ENCODE results near the gene SMAD4.
A peak's percentile ranks its signal among the peaks of the same experiment; 100 is the strongest.
"Not testable (repeated sequence)": the region's sequence is repeated elsewhere in the genome, so short reads cannot be mapped to it uniquely, and the experiment has no call there.

SMAD4 gene

DNA sequence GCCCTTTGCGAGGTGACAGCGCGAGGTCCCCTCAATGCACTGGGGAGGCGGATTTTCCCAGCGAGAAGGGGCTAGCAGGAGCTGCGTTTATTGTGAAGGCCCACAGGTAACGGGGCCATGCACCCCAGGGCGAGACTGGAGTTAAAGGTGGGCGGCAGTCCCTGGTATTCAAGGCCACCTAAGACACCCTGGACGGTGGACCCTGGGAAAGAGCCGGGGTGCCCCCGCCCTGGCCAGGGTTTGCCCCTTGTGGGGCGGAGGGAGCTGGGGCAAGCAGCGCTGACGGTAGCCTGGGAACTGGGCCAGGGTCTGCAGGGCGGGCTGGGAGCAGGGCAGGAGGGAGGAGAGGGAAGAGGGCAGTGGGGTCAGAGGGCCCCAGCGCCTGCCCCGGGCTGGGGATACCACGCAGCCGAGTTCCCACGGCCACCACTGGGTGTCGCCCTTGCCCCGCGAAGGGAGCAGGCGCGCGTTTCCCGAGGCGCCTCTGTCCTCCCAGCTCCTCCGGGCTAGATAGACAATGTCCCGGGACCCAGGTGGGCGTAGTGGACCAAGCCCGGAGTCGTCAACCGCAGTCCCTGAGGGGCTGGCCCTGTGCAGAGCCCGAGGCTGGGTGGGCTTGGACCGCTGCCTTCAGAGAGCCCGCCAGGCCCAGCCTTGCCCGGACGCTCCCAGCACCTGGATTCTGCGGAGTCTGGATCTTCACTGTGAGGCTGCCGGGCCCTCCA is 80.2 kb downstream of the SMAD4 start:
- peak; percentile 52 to 61 for DNase-seq (ENCODE audit: low read depth in 2 of 2)

DNA sequence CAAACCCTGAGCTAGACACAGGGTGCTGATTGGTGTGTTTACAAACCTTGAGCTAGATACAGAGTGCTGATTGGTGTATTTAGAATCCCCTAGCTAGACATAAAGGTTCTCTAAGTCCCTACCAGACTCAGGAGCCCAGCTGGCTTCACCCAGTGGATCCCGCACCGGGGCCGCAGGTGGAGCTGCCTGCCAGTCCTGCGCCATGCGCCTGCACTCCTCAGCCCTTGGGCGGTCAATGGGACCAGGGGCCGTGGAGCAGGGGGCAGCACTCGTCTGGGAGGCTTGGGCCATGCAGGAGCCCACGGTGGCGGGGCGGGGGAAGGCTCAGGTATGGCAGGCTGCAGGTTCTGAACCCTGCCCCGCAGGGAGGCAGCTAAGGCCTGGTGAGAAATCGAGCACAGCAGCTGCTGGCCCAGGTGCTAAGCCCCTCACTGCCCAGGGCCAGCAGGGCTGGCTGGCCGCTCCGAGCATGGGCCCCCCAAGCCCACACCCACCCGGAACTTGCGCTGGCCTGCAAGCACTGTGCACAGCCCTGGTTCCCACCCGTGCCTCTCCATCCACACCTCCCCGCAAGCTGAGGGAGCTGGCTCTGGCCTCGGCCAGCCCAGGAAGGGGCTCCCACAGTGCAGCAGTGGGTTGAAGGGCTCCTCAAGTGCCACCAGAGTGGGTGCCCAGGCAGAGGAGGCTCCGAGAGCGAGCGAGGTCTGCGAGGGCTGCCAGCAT is 81.8 kb downstream of the SMAD4 start:
- not testable (repeated sequence) for DNase-seq (ENCODE audit: low read depth in 2 of 2)

DNA sequence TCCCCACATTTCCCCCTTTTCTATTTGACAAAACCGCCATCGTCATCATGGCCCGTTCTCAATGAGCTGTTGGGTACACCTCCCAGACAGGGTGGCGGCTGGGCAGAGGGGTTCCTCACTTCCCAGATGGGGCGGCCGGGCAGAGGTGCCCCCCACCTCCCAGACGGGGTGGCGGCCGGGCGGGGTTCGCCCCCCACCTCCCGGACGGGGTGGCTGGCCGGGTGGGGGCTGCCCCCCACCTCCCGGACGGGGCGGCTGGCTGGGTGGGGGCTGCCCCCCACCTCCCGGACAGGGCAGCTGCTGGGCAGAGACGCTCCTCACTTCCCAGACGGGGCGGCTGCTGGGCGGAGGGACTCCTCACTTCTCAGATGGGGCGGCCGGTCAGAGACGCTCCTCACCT is 87.0 kb downstream of the SMAD4 start:
- DNase-seq (ENCODE audit: low read depth in 2 of 2) = not testable (repeated sequence)

DNA sequence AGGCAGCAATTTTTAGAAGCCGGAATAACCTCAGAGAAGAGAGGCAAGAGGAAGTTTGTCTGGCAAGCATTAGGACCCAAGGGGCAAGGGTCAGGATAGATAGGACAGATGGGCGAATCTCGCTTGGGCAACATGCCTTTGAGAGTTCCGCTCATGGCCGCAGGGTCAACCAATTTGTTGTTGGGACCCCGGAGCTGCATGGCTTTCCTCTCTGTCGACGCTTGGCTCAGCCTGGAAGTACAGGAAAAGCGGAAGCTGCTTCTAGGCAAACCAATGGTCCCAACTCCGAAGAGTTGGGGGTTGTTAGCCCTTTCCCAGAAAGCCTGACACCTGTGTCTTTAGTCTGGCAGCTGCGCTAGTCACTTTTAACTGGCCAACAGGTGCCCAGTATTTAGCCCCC is 89.5 kb downstream of the SMAD4 start:
- not testable (repeated sequence) for DNase-seq (ENCODE audit: low read depth in 2 of 2)

DNA sequence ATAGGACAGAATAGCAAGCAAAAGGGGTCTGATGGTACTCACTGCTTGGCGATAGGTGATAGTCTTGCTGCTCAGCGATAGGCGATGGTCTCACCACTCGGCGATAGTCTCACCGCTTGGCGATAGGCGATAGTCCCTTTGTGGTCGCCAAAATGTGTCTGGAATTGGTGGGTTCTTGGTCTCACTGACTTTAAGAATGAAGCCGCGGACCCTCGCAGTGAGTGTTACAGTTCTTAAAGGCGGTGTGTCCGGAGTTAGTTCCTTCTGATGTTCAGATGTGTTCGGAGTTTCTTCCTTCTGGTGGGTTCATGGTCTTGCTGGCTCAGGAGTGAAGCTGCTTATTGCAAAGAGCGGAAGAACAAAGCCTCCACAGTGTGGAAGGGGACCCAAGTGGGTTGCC is 90.0 kb downstream of the SMAD4 start:
- not testable (repeated sequence) for DNase-seq (ENCODE audit: low read depth in 2 of 2)

DNA sequence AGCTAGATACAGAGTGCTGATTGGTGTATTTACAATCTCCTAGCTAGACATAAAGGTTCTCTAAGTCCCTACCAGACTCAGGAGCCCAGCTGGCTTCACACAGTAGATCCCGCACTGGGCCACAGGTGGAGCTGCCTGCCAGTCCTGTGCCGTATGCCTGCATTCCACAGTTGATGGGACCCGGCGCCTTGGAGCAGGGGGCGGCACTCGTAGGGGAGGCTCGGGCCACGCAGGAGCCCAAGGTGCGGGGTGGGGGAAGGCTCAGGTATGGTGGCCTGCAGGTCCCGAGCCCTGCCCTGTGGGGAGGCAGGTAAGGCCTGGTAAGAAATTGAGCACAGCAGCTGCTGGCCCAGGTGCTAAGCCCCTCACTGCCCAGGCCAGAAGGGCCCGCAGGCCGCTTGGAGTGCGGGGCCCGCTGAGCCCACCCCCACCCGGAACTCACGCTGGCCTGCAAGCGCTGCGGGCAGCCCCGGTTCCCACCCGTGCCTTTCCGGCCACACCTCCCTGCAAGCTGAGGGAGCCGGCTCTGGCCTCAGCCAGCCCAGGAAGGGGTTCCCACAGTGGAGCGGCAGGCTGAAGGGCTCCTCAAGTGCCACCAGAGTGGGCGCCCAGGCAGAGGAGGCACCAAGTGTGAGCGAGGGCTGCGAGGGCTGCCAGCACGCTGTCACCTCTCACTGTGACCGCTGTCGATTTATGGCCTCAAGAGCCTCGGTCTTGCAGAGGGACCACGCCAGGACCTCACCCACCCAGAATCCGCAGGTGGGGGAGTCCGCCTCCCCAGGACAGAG is 91.0 kb downstream of the SMAD4 start:
- DNase-seq (ENCODE audit: low read depth in 2 of 2) = no peak

DNA sequence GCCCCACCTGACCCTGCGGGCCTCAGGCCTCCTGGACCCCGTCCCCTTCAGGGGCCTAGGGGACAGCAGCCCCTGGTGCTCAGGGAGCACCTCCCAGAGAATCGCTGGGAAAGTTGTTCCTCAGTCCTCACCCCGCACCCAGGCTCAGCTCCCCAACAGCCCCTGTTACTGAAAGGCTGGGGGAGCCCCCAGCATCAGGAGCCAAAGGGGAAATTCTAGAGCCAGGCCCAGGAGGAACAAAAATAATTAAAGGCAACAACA is 91.5 kb downstream of the SMAD4 start:
- DNase-seq (ENCODE audit: low read depth in 2 of 2) = no peak

DNA sequence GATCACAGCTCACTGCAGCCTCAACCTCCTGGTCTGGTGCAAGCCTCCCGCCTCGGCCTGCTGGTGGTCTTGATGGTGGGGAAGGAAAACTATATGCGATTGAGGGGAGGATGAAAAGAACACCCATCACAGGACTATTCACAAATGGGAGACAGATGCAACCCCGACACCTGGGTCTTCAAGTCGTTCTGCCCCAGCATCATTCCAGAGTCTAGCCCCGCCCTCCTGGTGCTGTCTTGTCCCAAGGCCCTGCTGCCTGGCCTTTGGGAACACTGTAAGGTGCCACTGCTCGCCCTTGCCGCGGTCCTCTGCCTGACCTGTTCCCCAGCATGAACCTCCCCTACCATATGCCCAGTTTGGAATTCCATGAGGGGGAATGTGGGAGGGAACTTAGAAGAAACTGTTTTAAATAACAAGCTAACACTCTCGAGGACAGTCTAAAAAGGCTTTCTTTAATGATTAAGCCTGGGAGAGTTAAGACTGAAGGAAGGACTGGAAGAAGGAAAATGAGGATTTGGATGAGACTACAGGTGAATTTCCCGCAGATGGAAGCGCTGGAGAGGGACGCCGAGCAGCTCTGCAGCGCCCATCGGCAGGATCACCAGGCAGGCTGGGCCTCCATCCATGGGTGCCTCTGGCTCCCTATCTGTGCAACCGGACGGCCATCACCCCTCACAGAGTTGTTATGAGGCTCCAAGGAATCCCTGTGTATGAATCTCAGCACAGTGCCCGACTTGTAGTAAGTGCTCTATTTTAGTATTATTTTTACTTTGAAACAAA is 92.4 kb downstream of the SMAD4 start:
- no peak for DNase-seq (ENCODE audit: low read depth in 2 of 2)

DNA sequence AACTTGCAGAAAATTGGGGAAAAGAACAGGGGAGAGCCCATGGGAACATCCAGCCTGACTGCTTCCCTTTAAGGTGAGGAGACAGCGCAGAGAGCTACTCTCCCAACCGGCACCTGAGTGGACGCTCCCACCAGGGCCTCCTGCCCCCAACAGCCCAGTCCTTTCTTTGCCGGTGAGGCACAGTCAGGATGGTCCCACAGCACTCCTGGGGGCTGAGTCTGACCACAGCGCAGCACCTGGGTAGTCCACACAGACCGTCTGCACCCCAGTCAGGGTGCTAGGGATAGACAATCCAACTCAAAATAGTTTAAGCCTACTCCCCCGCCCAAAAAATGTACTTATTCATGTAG is 93.0 kb downstream of the SMAD4 start:
- DNase-seq (ENCODE audit: low read depth in 2 of 2) = no peak

DNA sequence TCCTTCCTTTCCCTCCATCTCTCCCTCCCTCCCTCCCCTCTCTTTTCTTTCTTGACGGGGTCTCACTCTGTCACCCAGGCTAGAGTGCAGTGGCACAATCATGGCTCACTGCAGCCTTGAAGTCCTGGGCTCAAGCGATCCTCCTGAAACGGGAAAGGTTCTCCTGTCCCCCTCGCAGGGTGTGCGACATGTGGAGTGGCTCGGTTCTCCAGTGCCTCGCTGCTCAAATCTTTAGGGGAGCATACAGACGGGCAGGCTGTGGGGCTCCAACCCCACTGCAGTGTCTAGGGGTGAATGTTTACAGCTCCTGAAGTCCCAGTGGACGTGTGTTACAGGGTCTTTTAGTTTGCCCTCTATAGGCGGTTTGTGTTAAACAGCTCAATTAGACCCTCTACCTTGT is 93.5 kb downstream of the SMAD4 start:
- no peak for DNase-seq (ENCODE audit: low read depth in 2 of 2)

DNA sequence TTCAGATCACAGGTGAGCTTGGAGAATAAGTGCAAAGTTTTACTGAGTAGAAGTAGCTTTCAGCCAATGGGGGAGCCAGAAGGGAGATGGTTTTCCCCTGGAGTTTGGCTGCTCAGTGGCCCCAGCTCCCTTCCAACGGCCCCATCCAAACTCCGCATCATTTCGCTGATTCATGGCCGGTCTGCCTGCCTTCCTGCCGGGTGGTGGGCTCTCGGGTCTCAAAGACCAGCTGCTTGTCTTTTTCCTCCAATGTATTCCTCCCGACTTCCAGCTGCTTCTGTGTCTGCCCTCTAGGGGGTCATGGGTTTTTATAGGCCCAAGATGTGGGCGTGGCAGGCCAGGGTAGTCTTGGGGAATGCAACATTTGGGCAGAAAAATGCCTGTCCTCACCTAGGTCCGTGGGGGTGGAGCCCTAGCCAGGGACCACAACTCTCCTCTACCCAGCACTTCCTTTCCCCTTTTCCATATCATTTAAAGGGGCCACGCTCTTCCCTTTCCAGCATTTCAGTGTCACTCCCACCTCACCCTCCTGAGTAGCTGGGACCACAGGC is 94.0 kb downstream of the SMAD4 start:
- no peak for DNase-seq (ENCODE audit: low read depth in 2 of 2)

DNA sequence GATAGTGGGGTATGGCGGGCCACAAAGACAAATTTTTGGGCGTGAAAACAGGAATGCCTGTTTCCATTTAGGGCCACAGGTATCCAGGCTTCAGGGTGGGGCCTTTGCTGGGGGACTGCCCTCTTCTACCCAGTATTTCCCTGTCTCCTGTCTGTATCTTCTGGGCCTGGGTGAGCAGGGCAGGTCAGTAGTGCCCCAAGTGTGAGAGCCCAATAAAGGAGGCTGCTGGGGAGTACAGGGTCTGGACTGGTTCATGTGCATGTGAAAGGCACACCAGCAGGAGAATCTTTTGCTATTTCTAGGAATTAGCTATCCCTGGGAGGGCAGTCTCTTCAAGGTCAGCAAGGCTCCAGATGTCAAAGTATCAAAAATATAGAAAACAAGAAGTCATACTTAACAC is 96.0 kb downstream of the SMAD4 start:
- no peak for DNase-seq (ENCODE audit: low read depth in 2 of 2)

DNA sequence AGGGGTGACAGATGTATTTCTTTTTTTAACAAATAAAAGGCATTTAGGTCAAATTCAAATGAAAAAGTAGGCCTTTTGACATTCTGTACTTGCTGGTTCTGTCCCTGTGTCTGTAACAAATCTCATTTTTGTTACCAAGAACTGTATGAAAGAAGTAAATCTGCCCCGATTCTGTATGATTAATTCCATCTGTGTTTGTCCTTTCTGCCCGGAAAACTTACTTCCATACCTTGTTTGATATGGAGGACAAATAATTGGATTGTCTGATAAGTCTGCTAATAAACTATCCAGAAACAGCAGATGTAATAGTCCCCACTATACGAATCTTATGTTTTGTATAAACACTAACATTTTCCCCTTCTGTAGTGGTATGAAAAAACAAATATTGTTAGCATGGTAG is 97.7 kb downstream of the SMAD4 start:
- DNase-seq (ENCODE audit: low read depth in 2 of 2) = no peak

DNA sequence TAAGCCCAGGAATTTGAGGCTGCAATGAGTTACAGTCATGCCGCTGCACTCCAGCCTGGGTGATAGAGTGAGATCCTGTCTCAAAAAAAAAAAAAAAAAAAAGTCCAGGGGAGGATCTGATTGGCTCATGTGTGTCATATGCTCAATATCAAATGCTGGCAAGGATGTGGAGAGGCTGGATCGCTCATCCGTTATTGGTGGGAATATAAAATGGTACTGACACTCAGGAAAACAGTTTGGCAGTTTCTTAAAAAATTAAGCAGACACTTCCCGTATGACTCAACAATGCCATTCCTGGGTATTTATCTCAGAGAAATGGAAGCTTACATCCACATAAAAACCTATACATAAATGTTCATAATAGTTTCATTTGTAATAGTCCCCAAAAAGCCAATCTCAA is 98.5 kb downstream of the SMAD4 start:
- no peak for DNase-seq (ENCODE audit: low read depth in 2 of 2)

DNA sequence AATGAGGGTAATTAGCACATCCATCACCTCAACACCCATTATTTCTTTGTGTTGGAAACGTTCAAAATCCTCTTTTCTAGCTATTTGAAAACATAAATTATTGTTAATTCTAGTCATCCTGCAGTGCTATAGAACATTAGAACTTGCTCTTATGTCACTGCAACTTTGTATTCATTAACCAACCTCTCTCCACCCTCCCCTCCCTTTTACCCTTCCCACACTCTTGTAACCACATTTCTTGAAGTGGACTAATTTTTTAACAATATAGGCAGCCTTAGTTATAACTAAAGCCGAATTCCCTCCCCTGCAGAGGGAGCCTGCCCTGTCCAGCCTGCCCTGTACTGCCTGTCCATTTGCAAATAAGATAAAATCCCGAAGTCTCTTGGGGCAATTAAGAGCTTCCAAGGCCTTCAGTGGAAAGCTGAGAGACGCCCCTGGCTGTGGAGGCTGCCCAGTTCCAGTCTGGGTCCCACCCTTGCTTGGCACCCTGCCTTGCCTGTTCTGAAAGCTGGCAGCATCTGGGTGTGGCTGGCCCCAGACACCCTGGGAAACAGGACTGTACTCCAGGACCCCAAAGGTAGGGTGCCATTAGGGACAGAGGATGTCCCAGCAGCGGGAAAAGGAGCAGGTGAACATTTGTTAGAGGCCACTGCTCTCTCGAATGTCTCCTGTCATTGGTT is 102.4 kb downstream of the SMAD4 start:
- no peak for DNase-seq (ENCODE audit: low read depth in 2 of 2)

DNA sequence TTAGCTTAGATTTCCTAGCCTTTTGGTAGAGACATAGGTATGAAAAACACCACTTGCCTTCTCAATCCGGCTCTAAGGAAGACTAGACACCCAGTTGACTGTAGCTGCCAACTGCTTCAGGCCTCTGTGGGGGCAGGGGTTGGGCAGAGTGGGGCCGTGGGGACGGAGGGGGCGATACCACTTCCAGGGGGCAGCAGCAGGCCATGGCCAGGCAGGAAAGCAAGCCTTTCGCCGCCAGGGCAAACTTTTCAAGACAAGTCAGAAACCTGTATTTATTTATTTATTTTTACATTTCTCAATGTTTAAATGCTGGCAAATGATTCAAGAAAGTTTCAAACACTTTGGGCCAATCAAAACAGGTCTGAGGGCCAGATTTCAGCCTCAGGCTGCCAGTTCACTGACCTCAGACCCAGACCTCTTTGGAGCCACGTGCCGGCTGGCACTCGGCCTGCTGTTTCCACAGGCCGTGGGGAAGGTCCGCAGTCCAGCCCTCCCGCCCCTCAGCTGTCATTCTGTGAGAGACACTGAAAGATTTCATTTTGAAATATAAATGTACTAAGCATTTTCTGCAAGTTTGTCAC is 103.7 kb downstream of the SMAD4 start:
- DNase-seq (ENCODE audit: low read depth in 2 of 2) = no peak
